GM21423 (cell line): Measurements from ENCODE around the gene MAPK14.

ENCODE experiments used
- ATAC-seq: cut with Tn5 transposase; IDR thresholded peaks from one replicate; pipeline ENCODE4 v1.9.1; 2021; ENCODE audit warnings: mild to moderate bottlenecking, moderate library complexity; ENCODE audit not compliant: unreplicated experiment

The MAPK14 gene

DNA sequence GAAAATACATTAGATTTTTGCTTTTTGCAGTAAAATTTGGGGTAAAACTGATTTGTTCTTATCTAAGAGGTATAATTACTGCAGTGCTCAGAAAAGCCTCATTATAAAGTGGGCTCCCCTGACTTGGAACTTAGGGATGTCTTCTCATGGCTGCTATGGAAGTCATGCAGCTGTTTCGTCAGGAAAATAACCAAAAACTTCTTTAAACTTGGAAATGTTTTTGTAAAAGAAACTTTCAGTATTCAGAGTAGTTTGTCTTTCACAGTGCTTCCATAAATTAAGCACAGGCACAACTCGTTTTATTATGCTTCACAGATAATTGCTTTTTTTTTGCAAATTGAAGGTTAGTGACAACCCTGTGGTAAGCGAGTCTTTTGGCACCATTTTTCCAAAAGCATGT, 6.8 kb downstream of the MAPK14 start:
- no peak for ATAC-seq

DNA sequence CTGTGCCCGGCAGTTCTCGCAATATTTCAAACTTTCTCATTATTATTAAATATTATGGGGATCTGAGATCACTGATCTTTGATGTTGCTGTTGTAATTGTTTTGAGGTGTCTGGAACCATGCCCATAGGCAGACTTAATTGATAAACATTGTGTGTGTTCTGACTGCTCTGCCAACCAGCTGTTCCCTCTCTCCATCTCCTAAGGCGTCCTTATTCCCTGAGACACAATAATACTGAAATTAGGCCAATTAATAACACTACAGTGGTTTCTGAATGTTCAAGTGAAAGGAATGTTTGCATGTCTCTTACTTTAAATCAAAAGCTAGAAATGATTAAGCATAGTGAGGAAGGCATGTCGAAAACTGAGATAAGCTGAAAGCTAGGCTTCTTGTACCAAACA, 7.6 kb downstream of the MAPK14 start:
- ATAC-seq: no peak

DNA sequence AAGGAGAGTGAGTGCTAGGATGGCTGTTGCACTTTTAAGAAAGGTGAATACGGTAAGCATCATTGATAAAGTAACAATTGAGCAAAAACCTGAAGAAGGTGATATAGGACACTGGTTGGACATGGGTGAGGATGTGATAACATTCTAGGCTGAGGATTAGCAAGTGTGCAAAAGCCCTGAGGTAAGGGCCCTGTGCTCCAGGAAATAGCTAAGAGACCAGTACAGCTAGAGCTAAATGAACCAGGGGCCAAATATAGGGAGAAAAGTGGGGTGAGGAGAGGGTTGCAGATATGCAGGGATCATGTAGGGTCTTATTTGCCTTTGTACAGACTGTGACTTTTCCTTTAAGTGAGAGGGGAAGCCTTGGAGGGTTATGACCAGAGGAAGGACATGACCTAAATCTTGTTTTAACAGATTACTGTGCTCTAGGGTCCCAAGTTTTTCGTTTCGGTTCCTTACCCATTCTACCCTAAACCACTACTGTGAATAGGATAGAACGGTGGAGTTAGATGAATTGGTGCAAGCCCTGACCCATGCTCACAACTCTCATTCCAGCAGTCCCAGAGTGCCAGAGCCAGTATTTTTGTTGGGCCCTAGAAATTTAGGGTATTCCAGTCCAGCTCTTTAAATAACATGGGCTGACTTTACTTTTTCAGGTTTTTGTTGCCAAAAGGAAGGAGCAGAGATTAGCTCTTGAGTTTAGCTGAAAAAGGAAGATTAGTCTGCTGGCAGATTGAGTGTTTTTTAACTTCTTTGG, 10.7 kb downstream of the MAPK14 start:
- ATAC-seq: no peak

DNA sequence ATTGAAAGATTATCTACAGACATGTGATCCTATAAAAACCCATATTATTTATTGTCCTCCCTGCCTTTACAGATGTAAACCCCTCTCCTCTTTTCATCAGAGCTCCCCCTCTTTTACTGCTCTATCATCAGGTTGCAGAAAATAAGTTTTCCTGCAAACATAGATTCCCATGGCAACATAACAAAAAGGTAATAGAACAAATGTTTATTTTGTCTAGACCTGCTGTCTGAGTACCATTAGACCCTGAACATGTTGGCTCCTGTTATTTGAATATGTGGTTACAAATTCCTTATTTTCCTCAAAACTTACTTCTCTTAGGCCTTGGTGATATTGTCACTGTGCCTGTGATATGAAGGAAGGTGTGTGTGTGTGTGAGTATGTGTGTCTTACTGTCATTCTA, 11.5 kb downstream of the MAPK14 start:
- no peak for ATAC-seq

DNA sequence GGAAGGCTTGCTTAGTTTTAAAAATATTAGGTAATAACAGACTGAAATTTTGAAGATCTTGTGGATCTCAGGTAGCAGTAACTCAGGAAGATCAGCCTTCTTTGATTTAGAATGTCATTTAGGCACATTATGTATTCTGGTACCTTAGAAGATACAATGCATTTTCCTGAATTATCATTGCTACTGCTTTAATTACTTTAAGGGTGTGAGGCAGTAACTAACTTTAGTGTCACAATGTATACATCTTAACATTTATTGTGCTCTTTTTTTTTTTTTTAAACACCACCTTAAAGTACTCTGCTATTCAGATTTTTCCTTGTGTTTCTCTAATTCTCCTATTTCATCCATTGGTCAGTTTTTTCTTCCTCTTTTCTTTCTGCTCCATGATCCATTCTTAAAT, 13.3 kb downstream of the MAPK14 start:
- no peak for ATAC-seq

DNA sequence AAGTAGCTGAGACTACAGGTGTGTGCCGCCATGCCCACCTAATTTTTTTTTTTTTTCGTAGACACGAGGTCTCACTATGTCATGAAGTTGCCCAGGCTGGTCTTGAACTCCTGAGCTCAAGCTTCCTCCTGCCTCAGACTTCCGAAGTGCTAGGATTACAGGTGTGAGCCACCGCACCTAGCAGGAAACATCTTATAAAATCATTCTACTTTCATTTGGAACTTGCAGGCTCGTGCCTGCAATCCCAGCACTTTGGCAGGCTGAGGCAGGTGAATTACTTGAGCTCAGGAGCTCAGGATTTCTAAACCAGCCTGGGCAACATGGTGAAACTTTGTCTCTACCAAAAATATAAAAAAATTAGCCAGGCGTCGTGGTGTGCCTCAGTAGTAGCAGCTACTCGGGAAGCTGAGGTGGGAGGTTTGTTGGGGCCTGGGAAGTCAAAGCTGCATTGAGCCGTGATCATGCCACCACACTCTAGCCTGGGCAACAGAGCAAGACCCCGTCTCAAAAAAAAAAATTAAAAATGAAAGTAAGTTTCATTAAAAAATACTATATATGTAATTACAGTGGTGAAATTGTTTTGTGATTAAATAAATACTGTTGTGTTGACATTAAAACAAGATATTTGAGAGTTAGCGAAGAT, 15.1 kb downstream of the MAPK14 start:
- ATAC-seq: no peak

DNA sequence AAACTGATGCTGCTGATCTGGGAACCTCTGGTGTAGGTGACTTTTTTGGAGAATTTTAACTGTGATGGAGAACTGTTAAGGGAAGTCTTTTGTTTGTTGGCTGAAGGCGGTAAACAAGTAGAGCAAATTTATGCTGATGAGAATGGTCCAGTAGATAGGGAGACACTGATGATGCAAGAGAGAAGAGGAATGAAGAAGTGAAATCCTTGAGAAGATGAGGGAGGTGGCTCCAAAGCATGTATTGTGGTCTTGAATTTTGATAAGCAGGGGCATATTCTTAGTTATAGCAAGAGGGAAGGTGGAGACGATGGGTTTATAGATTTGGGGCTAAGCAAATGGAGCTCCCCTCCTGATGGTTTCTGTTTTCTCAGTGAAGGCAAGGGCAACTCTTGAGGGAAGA, 22.0 kb downstream of the MAPK14 start:
- no peak for ATAC-seq

DNA sequence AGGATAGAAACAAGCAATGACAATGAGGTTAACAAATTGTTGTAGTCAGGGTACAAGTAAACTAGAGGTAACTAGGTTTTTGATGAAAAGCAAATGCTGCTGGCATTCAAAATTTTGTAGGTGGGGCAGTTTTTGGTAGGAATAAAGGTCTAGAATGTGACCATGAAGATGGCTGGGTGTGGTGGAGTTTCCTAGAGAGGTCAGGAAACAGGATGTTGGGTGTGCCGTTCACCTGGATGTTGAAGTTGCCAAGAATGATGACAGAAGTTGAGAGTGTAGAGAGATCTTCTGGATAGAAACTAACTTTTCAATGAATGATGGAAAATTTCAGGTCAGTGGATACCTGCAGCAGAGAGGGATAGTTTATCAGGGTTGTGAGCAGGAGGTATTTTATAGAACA, 22.7 kb downstream of the MAPK14 start:
- no peak for ATAC-seq

DNA sequence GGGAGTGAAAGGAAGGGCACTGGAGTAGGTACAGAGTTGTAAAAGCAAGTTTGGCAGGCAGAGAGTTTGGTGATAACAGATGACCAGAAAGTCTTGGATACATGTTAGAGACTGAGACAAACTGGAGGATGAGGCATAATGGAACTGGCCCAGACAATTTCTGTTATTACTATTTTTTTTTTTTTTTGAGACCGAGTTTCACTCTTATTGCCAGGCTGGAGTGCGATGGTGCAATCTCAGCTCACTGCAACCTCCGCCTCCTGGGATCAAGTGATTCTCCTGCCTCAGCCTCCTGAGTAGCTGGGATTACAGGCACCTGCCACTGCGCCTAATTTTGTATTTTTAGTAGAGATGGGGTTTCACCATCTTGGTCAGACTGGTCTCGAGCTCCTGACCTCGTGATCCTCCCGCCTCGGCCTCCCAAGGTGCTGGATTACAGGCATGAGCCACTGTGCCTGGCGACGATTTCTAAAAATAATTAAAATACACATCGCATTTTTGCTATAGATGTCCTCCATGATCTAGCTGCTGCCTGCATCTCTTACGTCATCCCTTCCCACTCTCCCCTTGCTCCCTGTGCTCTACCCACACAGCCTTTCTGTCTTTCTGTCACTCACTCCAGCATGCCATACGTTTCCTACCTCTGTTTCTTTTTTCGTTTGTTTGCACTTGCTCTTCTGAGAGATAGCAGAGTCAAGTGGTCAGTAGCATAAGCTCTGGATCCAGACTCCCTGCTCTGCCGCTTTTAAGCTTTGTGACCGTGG, 23.5 kb downstream of the MAPK14 start:
- no peak for ATAC-seq

DNA sequence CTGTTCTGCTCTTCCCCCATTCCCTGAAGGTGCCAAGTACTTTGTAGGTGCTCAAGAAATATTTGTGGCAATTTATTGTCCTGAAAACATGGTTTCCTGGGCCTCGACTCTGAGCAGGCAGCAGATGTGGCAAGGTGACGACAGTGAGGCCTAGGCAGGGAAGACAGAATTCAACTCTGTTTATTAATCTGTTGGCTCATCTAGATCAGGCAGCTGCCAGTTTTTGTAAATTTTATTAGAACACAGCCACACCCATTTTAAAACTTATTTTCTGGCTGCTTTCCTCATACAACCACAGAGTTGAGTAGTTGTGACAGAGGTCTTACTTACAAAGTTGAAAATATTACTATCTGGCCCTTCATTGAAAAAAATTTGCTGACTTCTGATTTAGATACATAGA, 24.5 kb downstream of the MAPK14 start:
- ATAC-seq: no peak

DNA sequence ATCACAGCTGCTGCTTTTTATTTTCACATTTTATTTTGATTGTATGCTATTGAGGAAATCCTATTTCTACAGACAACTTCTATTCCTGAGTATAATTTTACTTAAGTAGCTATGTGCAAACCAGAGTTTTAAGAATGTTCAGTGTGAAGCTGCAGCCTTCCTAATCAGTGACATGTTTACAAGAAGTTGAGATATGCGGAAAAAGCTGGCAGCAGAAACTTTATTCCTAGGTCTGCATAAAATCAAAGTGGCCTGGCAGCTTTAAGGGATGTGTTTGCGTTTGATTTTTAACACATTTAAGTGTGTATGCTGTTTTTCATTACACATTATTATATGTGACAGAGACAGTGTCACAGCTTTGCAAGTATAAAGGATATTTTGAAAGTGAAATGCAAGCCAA, 26.3 kb downstream of the MAPK14 start:
- no peak for ATAC-seq

DNA sequence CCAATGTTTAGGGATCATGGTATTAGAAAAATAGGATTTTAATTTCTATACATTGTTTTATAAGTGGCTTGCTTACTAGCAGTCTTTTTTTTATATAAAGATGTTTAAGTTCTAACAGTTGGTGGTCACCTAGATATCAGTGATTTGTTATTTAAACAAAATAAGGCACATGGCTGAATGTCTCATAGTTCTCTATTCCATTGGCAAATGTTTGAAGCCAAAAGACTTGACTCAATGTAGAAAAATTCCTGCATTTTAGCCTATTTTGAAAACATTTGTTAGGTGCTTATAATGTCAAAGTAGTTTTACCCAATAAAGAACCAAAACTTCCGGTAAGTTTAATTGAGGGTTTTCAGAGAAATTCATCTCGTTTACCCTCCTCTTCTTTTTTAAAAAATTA, 26.8 kb downstream of the MAPK14 start:
- ATAC-seq: no peak

DNA sequence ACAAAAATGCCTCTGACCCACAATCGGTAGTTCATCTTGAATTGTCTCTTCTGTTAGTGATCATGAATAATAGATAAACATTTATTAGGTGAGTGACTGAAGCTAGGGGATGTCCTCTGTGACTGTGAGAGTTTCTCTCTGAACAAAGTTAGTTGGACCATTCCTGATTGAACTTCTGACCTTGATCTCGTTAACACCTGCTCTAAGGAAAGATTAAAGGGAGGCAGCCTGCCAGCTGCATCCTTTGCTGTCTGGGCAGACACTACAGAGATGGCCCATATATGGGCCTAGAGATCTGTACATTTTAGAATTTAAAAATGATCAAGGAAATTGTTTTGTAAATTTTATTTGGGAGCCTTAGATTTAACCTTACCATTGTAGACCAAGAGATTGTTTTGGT, 27.3 kb downstream of the MAPK14 start:
- ATAC-seq: no peak

DNA sequence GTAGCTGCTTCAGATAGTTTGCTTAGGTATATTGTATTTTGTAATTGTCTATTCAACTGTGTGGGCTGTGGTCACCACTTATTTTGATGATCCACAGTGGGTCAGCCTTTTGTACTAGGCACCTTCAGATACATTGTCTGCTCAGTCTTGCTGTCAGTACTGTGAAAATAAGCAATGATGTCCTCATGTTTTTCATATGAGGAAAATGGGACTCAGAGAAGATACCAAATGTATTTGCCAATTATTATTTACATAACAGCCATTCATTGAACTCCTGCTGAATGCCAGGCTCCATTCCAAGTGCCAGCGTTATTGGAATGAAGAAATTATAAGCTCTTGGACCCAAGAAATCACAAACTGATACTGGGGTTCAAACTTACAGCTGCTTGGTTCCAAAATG, 28.6 kb downstream of the MAPK14 start:
- ATAC-seq: no peak

DNA sequence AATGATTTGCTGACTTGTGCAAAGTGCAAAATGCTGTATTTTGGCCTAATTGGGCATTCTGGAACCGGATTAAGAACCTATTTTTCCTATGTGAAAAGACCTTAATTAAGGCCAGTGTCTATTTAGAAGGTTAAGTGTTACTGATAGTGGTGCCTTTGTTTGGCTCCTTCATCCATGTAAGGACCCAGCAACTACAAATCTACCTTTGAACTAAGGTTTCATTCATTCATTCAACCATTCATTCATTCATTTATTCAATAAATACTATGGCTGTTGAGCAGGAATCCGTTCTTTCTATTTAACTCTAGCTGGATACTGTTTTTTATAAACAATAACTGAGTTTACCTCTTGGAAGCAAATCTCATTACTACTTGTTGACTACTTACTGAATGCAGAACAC, 33.6 kb downstream of the MAPK14 start:
- no peak for ATAC-seq

DNA sequence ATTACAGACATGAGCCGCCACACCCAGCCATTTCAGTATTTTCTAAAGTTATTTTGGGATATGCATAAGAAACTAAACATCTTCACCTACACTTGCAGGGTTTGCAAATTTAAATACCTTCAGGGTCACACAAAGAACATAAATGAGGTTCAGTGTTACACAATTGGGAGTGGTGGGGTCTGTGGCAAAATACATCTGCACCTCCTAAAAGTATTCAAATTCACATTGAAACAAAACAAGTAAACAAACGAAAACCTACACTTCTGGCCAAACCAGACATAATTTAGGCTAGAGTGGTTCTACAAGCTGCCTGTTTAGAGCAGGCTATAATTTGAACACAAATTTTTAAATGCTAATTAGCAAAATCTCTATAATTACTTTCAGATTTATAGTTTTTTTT, 34.6 kb downstream of the MAPK14 start:
- ATAC-seq: no peak

DNA sequence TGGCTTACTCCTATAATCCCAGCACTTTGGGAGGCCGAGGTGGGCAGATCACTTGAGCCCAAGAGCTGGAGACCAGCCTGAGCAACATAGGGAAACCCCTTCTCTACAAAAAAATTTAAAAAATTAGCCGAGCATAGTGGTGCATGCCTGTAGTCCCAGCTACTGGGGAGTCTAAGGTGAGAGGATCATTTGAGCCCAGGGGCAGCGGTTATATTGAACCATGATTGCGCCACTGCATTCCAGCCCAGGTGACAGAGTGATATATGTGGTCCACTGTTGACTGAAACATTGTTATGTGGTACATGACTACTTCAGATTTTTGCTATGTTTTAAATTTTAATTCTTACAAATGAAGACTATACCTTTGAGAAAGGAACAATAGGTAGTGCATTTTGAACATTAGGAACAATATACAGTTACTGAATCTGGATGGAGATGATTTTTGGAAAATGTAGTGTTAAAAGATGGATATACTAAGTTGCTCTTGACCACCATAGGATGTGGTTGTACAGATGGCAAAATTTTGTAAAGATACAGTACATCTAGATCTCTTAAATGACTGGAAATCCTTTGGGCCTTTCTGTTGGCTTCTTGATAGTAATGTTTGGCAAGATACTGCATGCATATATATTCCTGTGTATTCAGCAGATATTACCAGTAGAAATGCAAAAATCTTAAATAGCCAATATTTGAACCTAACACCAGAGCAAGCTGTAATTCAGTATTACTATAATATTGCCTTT, 35.9 kb downstream of the MAPK14 start:
- ATAC-seq: no peak

DNA sequence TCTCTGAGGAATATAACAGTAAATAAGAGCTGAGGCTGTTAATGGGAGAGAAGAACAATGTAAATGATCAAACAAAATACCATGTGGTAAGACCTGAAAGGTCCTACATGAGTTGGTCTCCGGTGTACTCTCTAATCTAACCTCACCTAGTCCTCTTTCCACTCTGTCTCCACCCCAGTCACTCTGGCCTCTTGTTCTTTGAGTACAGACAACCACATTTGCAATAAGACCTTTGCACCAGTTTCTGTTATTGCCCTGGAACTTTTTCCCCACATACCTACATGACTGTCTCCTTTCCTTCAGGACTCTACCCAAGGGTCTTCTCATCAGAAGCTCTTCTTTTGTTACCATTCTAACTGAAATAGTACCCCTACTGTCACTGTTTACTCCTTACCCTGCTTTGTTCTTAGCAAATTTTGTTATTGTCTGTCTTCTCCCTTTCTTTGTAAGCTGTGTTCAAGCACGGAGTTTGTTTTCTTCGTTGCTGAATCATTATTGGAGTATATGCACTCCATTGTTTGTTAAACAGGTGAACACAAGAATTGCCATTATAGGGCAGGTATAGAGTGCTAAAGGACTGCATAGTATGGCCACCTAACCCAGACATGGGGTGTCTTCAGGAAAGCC, 37.3 kb downstream of the MAPK14 start:
- no peak for ATAC-seq

DNA sequence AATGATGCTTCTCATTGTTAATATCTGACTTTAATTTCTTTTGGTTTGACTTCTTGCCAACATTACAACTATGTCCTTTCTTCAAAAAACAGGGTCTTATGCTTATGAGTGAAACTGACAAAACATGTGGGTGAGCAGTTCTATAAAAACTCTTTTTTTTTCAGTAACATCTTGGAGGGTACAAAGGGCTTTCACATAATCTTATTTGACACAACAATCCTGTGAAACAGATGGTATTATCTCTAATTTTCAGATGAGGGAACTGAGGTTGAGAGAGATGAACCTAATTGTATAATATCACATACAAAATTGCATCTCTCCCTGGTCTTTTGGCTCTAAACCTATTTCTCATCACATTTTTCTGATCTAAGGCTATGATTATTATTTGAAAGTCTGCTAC, 38.3 kb downstream of the MAPK14 start:
- ATAC-seq: no peak

DNA sequence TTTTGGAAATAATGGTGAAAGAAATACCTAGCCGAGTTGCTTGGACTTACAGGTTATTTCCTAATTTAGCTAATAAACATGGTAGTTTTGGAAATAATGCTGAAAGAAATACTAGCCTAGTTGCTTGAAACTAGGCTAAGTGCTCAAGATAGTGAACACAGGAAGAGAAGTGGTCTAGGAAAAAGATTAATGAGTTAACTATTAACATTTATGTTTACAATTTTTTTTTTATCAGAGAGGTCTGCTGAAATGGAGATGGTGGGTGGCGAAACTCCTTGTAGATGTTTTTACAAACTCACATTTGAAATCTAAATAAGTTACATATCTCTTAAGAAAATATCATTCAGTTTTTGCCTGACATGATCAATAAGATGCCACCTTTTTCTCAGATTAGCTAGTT, 39.2 kb downstream of the MAPK14 start:
- ATAC-seq: no peak
